ENCODE results near the gene SZRD1.
A peak's percentile ranks its signal among the peaks of the same experiment; 100 is the strongest.

Gene SZRD1

GRCh38 chr1:16348414-16349182, 18.4 kb upstream of the SZRD1 start:
- no peak for DNase-seq
- Histone ChIP-seq H4K20me1 (ENCODE audit: insufficient read depth, low read length) (no peaks in the 10 kb centered on the region), H3K4me2 (ENCODE audit: low read depth, low read length) (no peak overlapping the region), H3K27me3 (replicated peaks; ENCODE audit: insufficient read depth, low read length) (no peaks in the 10 kb centered on the region), H3K79me2 (ENCODE audit: low read length) (peaks cover 83% of the 10 kb centered on the region), H3K27ac (ENCODE audit: low read length) (no peak overlapping the region), H3K36me3 (replicated peaks; ENCODE audit: insufficient read depth, low read length) (no peaks in the 10 kb centered on the region), H3K9ac (ENCODE audit: low read length) (no peak overlapping the region), H3K9me3 (replicated peaks; ENCODE audit: insufficient read depth, low read length) (no peaks in the 10 kb centered on the region), H3K4me1 (ENCODE audit: low read length) (peaks cover 6% of the 10 kb centered on the region; the same call in 1 of the 2 replicates), H3F3A (ENCODE audit: insufficient read depth, low read length) (peaks cover 7% of the 10 kb centered on the region; the same call in 1 of the 2 replicates), H2AFZ (ENCODE audit: low read length) (no peak overlapping the region), H3K9me2 (replicated peaks; ENCODE audit: insufficient read depth, low read length) (no peaks in the 10 kb centered on the region), H3K4me3 (ENCODE audit: low read length) (no peak overlapping the region)
- TF ChIP-seq EZH2phosphoT487 (IDR thresholded peaks at IDR 0.05; ENCODE audit: low read length) (no peak), EZH2 (optimal IDR thresholded peaks at IDR 0.05; ENCODE audit: low read depth, low read length) (no peak), CTCF (IDR thresholded peaks at IDR 0.05; ENCODE audit: low read length) (no peak)

- H3K4me3 ChIP-seq (ENCODE audit: low read length) = no peak overlapping the region
- no peak for TF ChIP-seq EZH2phosphoT487 (IDR thresholded peaks at IDR 0.05; ENCODE audit: low read length)
- TF ChIP-seq CTCF (IDR thresholded peaks at IDR 0.05; ENCODE audit: low read length) = no peak
- TF ChIP-seq EZH2 (optimal IDR thresholded peaks at IDR 0.05; ENCODE audit: low read depth, low read length) = no peak
- H3K27ac ChIP-seq (ENCODE audit: low read length) = no peak overlapping the region
- DNase-seq = no peak
- H3K36me3 ChIP-seq (replicated peaks; ENCODE audit: insufficient read depth, low read length) = no peaks in the 10 kb centered on the region
- peaks cover 6% of the 10 kb centered on the region; the same call in 1 of the 2 replicates for H3K4me1 ChIP-seq (ENCODE audit: low read length)
- peaks cover 72% of the 10 kb centered on the region for H3K79me2 ChIP-seq (ENCODE audit: low read length)
- no peak overlapping the region for H2AFZ ChIP-seq (ENCODE audit: low read length)
- peaks cover 7% of the 10 kb centered on the region; the same call in 1 of the 2 replicates for H3F3A ChIP-seq (ENCODE audit: insufficient read depth, low read length)
- no peak overlapping the region for H3K9ac ChIP-seq (ENCODE audit: low read length)
- no peaks in the 10 kb centered on the region for H3K27me3 ChIP-seq (replicated peaks; ENCODE audit: insufficient read depth, low read length)
- no peaks in the 10 kb centered on the region for H3K9me2 ChIP-seq (replicated peaks; ENCODE audit: insufficient read depth, low read length)
- H4K20me1 ChIP-seq (ENCODE audit: insufficient read depth, low read length) = no peaks in the 10 kb centered on the region
- H3K9me3 ChIP-seq (replicated peaks; ENCODE audit: insufficient read depth, low read length) = no peaks in the 10 kb centered on the region
- no peak overlapping the region for H3K4me2 ChIP-seq (ENCODE audit: low read depth, low read length)
These were observed 17.1 kb upstream of the SZRD1 start for GRCh38 chr1:16349847-16350406.

GRCh38 chr1:16351456-16351993, 15.5 kb upstream of the SZRD1 start:
- peaks cover 57% of the 10 kb centered on the region for H3K79me2 ChIP-seq (ENCODE audit: low read length)
- no peaks in the 10 kb centered on the region for H3K36me3 ChIP-seq (replicated peaks; ENCODE audit: insufficient read depth, low read length)
- peak overlapping the region; percentile 90 for H2AFZ ChIP-seq (ENCODE audit: low read length)
- H3K27ac ChIP-seq (ENCODE audit: low read length) = peak overlapping the region; percentile 33; the same call in 1 of the 2 replicates
- H3K4me3 ChIP-seq (ENCODE audit: low read length) = peak overlapping the region; percentile 98
- no peaks in the 10 kb centered on the region for H4K20me1 ChIP-seq (ENCODE audit: insufficient read depth, low read length)
- no peak for TF ChIP-seq EZH2 (optimal IDR thresholded peaks at IDR 0.05; ENCODE audit: low read depth, low read length)
- TF ChIP-seq EZH2phosphoT487 (IDR thresholded peaks at IDR 0.05; ENCODE audit: low read length) = no peak
- TF ChIP-seq CTCF (IDR thresholded peaks at IDR 0.05; ENCODE audit: low read length) = no peak
- no peaks in the 10 kb centered on the region for H3K27me3 ChIP-seq (replicated peaks; ENCODE audit: insufficient read depth, low read length)
- peaks cover 6% of the 10 kb centered on the region; the same call in 1 of the 2 replicates for H3K4me1 ChIP-seq (ENCODE audit: low read length)
- no peaks in the 10 kb centered on the region for H3K9me2 ChIP-seq (replicated peaks; ENCODE audit: insufficient read depth, low read length)
- H3F3A ChIP-seq (ENCODE audit: insufficient read depth, low read length) = peaks cover 7% of the 10 kb centered on the region; the same call in 1 of the 2 replicates
- H3K9ac ChIP-seq (ENCODE audit: low read length) = peak overlapping the region; percentile 92
- DNase-seq = no peak
- H3K9me3 ChIP-seq (replicated peaks; ENCODE audit: insufficient read depth, low read length) = no peaks in the 10 kb centered on the region
- H3K4me2 ChIP-seq (ENCODE audit: low read depth, low read length) = peak overlapping the region; percentile 66

Measured in MM.1S (cell line).